GM19397 (cell line): Measurements from ENCODE around the gene REEP3.
"Not testable (repeated sequence)": the region's sequence is repeated elsewhere in the genome, so short reads cannot be mapped to it uniquely, and the experiment has no call there.

Experiments
- ATAC-seq: cut with Tn5 transposase; IDR thresholded peaks from one replicate; pipeline ENCODE4 v1.9.1; 2021; ENCODE audit warnings: mild to moderate bottlenecking, moderate library complexity; ENCODE audit not compliant: unreplicated experiment

REEP3 gene

DNA sequence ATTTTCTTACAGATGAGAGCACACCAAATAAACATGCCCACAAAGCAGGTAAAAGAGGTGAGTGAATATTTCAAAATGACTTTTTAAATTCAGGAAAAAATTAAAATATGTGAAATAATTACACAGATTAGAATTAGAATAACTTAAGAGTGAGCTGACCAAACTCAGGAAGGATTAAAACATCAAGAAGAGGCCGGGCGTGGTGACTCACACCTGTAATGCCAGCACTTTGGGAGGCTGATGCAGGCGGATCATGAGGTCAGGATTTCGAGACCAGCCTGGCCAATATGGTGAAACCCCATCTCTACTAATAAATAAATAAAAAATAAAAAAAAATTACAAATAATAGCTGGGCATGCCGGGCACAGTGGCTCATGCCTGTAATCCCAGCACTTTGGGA, 140.1 kb downstream of the REEP3 start:
- no peak for ATAC-seq

- no peak for ATAC-seq
Observed at GRCh38 chr10:63664341-63664885, 143.2 kb downstream of the REEP3 start.

GRCh38 chr10:63665006-63665580, 143.9 kb downstream of the REEP3 start:
- not testable (repeated sequence) for ATAC-seq

DNA sequence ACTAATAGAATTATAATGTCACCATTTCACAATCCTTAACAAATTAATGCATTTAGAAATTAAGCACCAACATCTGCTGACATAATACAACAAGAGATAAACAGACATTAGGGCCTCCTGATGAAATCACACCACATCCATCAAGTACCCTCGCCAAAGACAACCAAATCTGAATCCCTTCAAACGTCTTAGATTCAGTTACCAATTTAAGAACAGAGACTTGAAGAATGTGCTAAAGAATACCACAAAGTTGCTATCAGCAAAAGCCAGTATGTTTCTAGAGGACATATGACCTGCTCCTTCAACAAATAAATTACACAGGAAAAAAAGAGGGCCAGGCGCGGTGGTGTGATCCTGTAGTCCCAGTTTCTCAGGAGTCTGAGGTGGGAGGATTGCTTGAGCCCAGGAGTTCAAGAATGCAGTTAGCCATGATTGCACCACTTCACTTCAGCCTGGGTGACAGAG, 144.5 kb downstream of the REEP3 start:
- no peak for ATAC-seq

GRCh38 chr10:63666836-63667383, 145.7 kb downstream of the REEP3 start:
- ATAC-seq = no peak

DNA sequence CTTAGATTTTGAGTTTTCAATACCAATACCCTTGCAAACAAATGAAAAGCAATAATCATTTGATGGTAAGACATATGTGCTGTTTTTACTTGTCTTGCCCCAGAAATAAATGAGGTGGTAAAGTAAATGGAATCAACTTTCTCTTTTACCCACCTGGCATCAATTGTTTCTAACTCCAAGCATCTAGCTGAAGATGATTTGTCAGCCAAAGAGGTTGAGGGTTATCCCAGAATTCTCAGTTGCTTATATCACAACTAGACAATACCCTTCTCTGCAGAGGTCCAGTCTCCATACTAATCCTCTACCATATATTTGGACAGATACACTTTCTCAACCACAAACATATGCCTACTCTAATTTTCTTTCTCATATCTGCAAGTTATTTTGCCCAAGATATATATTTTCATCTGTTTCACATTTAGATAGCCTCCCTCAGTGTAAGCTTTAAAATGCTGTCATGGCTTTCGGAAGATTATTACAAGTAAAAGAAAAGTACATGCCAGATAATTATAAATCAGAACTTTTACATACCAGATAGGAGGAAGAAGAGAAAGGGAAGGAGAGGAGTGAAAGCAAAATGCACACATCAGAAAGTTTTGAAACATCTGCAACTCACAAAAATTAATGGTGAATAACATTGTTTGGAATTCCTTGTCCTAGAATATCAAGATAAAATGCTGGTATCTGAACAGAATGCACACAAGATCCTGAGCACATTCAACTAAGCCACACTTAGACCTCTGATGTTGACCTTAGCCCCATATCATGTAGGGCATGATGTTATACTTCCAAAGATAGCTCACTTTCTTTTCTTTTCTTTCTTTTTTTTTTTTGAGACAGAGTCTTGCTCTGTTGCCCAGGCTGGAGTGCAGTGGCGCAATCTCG, 146.6 kb downstream of the REEP3 start:
- no peak for ATAC-seq

DNA sequence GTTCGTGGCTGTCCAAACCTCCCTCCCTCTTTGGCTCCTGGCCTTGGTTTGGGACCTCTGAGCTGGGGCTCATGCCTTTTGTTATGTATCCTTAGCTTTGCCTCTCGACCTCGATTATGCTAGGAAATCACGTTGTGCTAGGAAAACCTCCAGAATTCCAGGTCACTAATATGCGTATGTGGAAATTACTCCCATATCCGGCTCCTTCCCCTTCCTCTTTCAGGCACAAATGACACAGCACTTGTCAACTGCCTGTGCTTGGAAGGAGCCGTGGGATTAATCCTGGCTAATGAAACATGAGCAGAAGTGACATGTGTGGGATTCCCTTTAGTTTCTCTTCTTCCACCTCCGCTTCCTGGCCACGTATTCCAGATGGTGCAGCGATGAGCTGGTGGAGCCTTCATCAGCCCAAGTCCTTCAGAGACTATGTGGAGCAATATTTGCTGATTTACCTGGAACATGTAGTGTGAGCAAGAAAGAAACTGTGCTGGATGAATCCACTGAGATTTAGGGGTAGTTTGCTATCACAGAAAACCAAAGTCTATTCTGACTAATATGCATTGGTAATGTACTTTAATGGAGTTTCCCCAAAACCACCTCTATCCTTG, 149.2 kb downstream of the REEP3 start:
- no peak for ATAC-seq

- no peak for ATAC-seq
Observed at GRCh38 chr10:63671317-63671937, 150.2 kb downstream of the REEP3 start.

DNA sequence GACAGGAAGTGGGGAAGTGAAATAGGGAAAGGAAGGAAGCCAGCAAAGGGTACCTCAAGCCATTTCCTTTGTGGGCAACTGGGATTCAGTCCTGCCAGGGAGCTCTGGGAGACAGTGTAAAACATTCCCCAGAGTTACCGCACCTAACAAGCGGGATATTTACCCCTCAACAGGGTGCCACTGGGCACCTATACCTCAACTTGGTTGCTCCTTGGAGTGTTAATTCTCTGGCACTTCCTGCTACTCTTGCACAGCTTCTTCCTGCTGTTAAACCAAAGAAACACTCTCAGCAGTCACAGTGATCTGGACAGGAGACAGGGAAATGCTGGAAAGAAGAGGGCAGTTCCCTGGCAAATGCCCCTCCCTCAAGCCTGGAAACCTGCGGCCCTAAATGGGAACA, 151.3 kb downstream of the REEP3 start:
- ATAC-seq = no peak

GRCh38 chr10:63673246-63673645, 152.0 kb downstream of the REEP3 start:
- no peak for ATAC-seq

- ATAC-seq = no peak
Observed at GRCh38 chr10:63673846-63674245, 152.6 kb downstream of the REEP3 start.
